A673 (cell line): Measurements from ENCODE around the gene TENT5C. TPM values are rescaled to one million over a fixed set of nuclear protein-coding genes. Genes with fewer than 3 reads are reported as not detected.

Experiments
- BruUV-seq: library from RNA; stranded (reverse); fragments of 400-500 nt; replicated peaks from 2 replicates; lab custom pipeline; 2021; lab: Mats Ljungman, UMichigan
- CTCF ChIA-PET: fragments of 300-600 bp; sonication (Branson Sonifier 250); formaldehyde crosslinking; loops from one replicate; lab custom pipeline; 2022; ENCODE audit warnings: antibody characterized with exemption; lab: Charles Lee
- POLR2A ChIA-PET: fragments of 300-600 bp; sonication (Branson Sonifier 250); formaldehyde crosslinking; loops from one replicate; lab custom pipeline; 2022; ENCODE audit warnings: antibody characterized with exemption; ENCODE audit not compliant: low non-redundant PET; lab: Charles Lee
- DNase-seq: peaks from one replicate; pipeline ENCODE4 v3.0.0-alpha.2; 2015; ENCODE audit warnings: low spot score
- H3K27ac ChIP-seq: fragments of 200-600 bp; sonication (generic); 2 replicates; pipeline ENCODE4 v1.5.1; 2016; ENCODE audit warnings: mixed run types, low read depth, mild to moderate bottlenecking, mixed read lengths, antibody characterized with exemption, low read length; ENCODE audit not compliant: poor library complexity, severe bottlenecking
- H3K27me3 ChIP-seq: fragments of 200-600 bp; sonication (generic); replicated peaks from 2 replicates; pipeline ENCODE4 v1.6.1; 2017; ENCODE audit warnings: mixed run types, low read depth, mild to moderate bottlenecking, mixed read lengths, antibody characterized with exemption, low read length; ENCODE audit not compliant: insufficient read depth, poor library complexity
- H3K36me3 ChIP-seq: fragments of 200-600 bp; sonication (generic); 2 replicates; pipeline ENCODE4 v1.6.1; 2016; ENCODE audit warnings: mixed run types, mild to moderate bottlenecking, mixed read lengths, antibody characterized with exemption, low read length; ENCODE audit not compliant: insufficient read depth, poor library complexity, severe bottlenecking
- H3K4me1 ChIP-seq: fragments of 200-600 bp; sonication (generic); 2 replicates; pipeline ENCODE4 v1.6.1; 2017; ENCODE audit warnings: mixed run types, mild to moderate bottlenecking, mixed read lengths, antibody characterized with exemption, low read length; ENCODE audit not compliant: insufficient read depth, poor library complexity, severe bottlenecking
- H3K4me3 ChIP-seq: fragments of 200-600 bp; sonication (generic); 2 replicates; pipeline ENCODE4 v1.5.1; 2016; ENCODE audit warnings: low read depth, mixed run types, mild to moderate bottlenecking, mixed read lengths, low read length; ENCODE audit not compliant: poor library complexity, severe bottlenecking
- H3K9me3 ChIP-seq: fragments of 200-600 bp; sonication (generic); 2 replicates; pipeline ENCODE4 v1.6.1; 2016; ENCODE audit warnings: mixed run types, low read depth, mild to moderate bottlenecking, mixed read lengths, antibody characterized with exemption, low read length; ENCODE audit not compliant: poor library complexity, severe bottlenecking
- EZH2 ChIP-seq: fragments of 200-600 bp; sonication (generic); IDR thresholded peaks from 2 replicates; pipeline ENCODE4 v1.6.1; 2017; ENCODE audit warnings: borderline replicate concordance, low read depth, mild to moderate bottlenecking, mixed read lengths, antibody characterized with exemption, low read length; ENCODE audit not compliant: poor library complexity, severe bottlenecking
- intact Hi-C: fragments of 100-400 bp; cut with micrococcal nuclease; formaldehyde crosslinking; loops from one replicate; pipeline ENCODE4 v1.10.0; 2022; ENCODE audit not compliant: unreplicated experiment
- total RNA-seq: library from RNA; stranded (reverse); gene quantifications from 2 replicates; pipeline ENCODE4 v1.2.3, GENCODE V29; 2021
- TF ChIP-seq, protein P1 (sequence below): fragments of 300-800, 200-600 bp; sonication (generic); conservative IDR thresholded peaks from 2 replicates; pipeline ENCODE4 v1.5.1; 2017; ENCODE audit warnings: low read depth, mild to moderate bottlenecking, antibody characterized with exemption, low read length, moderate library complexity, mixed read lengths

TENT5C gene
- total RNA-seq, 1 experiment from 2014 or later, result 1.1 TPM

DNA sequence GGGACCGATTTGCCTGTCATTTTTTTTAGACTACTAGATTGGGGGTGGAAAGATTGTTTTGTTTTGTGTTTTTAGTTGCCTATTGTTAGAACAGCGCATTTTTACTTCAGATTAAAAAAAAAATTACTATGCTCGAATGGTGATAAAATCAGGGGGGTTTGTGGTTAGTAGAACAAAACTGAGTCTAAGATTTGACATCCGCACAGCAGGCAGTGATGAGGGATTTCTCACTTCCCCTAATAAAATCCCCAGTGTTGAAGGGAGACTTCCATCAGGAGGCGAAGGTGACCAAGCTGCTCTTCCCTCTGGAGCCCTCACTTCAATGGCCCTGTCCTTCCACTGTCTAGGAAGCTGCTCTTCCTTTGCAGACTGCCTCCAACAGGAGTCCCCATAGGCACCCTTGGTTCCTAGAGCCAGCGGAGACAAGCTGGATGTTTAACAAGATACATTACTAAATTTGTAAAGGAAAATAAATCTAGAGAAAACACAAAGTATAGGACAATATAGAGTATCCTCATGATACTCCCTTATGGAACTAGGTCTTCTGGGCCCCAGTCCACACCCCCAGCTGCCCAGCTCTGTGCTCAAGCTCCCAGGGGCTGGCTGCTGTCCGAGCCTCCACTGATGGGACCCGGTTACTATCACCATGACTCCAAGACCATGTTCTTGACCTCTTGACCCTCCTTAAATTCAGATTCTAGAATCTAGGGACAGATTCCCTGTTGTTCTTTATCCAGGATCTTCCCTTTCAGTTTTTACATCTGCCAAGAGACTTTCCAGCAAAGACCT is 31.0 kb downstream of the TENT5C start:
- Histone ChIP-seq H3K9me3 (no peaks in the 10 kb centered on the region), H3K4me1 (no peaks in the 10 kb centered on the region), H3K36me3 (no peaks in the 10 kb centered on the region), H3K27ac (no peak overlapping the region), H3K27me3 (no peaks in the 10 kb centered on the region), H3K4me3 (no peak overlapping the region)
- BruUV-seq, result no TSS peak
- ChIA-PET CTCF (interaction anchor here (0.5 kb wide), 1 partner anchor 29 kb away, joined by 4 read pairs; no protein-coding TSS in a partner anchor), POLR2A (no interaction called here)
- DNase-seq, result no peak
- intact Hi-C loops, result loop anchor here (2.0 kb wide), 1 partner anchor 20 kb away; no protein-coding TSS in a partner anchor
- TF ChIP-seq EZH2, result no peak
- TF ChIP-seq, protein P1, sequence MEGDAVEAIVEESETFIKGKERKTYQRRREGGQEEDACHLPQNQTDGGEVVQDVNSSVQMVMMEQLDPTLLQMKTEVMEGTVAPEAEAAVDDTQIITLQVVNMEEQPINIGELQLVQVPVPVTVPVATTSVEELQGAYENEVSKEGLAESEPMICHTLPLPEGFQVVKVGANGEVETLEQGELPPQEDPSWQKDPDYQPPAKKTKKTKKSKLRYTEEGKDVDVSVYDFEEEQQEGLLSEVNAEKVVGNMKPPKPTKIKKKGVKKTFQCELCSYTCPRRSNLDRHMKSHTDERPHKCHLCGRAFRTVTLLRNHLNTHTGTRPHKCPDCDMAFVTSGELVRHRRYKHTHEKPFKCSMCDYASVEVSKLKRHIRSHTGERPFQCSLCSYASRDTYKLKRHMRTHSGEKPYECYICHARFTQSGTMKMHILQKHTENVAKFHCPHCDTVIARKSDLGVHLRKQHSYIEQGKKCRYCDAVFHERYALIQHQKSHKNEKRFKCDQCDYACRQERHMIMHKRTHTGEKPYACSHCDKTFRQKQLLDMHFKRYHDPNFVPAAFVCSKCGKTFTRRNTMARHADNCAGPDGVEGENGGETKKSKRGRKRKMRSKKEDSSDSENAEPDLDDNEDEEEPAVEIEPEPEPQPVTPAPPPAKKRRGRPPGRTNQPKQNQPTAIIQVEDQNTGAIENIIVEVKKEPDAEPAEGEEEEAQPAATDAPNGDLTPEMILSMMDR, result no peak

DNA sequence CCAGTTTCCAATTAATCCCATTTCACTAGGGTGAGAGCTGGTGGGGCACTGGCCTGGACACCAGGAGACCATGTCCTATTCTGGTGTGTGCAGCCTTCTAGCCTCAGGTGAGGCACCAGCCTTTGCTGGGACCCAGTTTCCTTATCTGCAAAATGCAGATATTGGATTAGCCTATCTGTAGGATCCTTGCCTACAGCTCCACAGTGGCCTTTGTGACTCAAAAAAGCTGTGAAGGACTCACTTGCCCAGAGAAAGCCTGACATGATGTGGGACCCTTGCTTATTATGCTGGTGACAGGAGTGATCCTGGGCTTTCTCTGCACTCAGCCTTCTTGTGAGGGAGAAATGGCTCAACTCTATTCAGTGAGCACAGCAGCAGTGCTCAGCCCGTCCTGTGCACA is 32.3 kb downstream of the TENT5C start:
- ChIA-PET POLR2A (no interaction called here), CTCF (no interaction called here)
- intact Hi-C loops, result no loop called here
- no peaks in the 10 kb centered on the region for H3K36me3 ChIP-seq
- H3K27me3 ChIP-seq, result no peaks in the 10 kb centered on the region
- no peak for TF ChIP-seq EZH2
- TF ChIP-seq, protein P1, result no peak
- BruUV-seq, result no TSS peak
- H3K4me1 ChIP-seq, result no peaks in the 10 kb centered on the region
- H3K9me3 ChIP-seq, result no peaks in the 10 kb centered on the region
- no peak overlapping the region for H3K27ac ChIP-seq
- H3K4me3 ChIP-seq, result no peak overlapping the region
- no peak for DNase-seq

DNA sequence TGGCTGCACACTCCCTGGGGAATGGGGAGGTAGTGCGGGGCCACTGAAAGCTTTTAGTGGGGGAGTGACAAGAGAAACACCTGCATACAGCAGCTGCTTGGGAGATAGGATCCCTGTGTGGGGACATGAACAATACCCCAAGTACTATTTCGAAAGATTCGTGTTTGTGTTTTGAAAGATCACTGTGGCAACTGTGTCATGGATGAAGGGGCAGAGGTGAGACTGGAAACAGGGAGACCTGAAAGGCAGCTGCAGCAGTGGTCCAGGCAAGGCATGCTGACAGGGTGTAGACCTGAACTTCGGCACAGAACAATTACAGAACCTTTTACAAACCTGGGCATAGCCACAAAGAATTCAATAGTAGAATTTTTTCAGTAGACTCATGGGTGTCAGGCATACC is 32.9 kb downstream of the TENT5C start:
- TF ChIP-seq, protein P1, result no peak
- TF ChIP-seq EZH2, result no peak
- Histone ChIP-seq H3K4me1 (no peaks in the 10 kb centered on the region), H3K9me3 (no peaks in the 10 kb centered on the region), H3K27ac (no peak overlapping the region), H3K36me3 (no peaks in the 10 kb centered on the region), H3K4me3 (no peak overlapping the region), H3K27me3 (no peaks in the 10 kb centered on the region)
- intact Hi-C loops, result no loop called here
- ChIA-PET CTCF (interaction anchor here (0.6 kb wide), 1 partner anchor 10 kb away, joined by 4 read pairs; no protein-coding TSS in a partner anchor), POLR2A (no interaction called here)
- no peak for DNase-seq
- no TSS peak for BruUV-seq
